Liver (tissue), 9 donors: ENCODE results near the gene FRMD4A. TPM values are rescaled to one million over a fixed set of nuclear protein-coding genes. Genes with fewer than 3 reads are reported as not detected.

ENCODE experiments used
- DNase-seq: peaks from one replicate; pipeline ENCODE4 v3.0.0-alpha.2; 2017; ENCODE audit warnings: low spot score
- H3K27ac ChIP-seq, 2 donors: one replicate each; pipeline ENCODE4 v1.7.0; 2013; ENCODE audit warnings: inconsistent platforms in 2 of 2, low read length in 2 of 2, control low read depth in 1 of 2, low read depth in 1 of 2, mild to moderate bottlenecking in 1 of 2
- H3K27me3 ChIP-seq, 4 donors: one replicate each; pipeline versions ENCODE4 v1.6.1 to v1.7.0; 2013; ENCODE audit warnings: low read length in 3 of 4, inconsistent platforms in 1 of 4, mild to moderate bottlenecking in 1 of 4, moderate library complexity in 1 of 4; ENCODE audit not compliant: control insufficient read depth in 4 of 4, insufficient read depth in 4 of 4
- H3K36me3 ChIP-seq, 4 donors: one replicate each; pipeline versions ENCODE4 v1.6.1 to v1.7.0; 2013; ENCODE audit warnings: low read length in 3 of 4, mild to moderate bottlenecking in 3 of 4, low read depth in 1 of 4, moderate library complexity in 1 of 4; ENCODE audit not compliant: control insufficient read depth in 4 of 4, insufficient read depth in 3 of 4
- H3K4me1 ChIP-seq, 4 donors: one replicate each; pipeline versions ENCODE4 v1.6.1 to v1.7.0; 2013; ENCODE audit warnings: low read length in 3 of 4, mild to moderate bottlenecking in 3 of 4, moderate library complexity in 1 of 4; ENCODE audit not compliant: control insufficient read depth in 4 of 4, insufficient read depth in 4 of 4
- H3K4me3 ChIP-seq, 3 donors: one replicate each; pipeline versions ENCODE4 v1.6.1 to v1.7.0; 2013; ENCODE audit warnings: low read length in 3 of 3, control low read depth in 1 of 3, low read depth in 1 of 3, mild to moderate bottlenecking in 1 of 3
- H3K9ac ChIP-seq, 2 donors: one replicate each; pipeline ENCODE4 v1.7.0; 2013; ENCODE audit warnings: low read length in 2 of 2, mild to moderate bottlenecking in 2 of 2, moderate library complexity in 2 of 2, control low read depth in 1 of 2, low read depth in 1 of 2
- H3K9me3 ChIP-seq, 4 donors: one replicate each; pipeline versions ENCODE4 v1.6.1 to v1.7.0; 2013; ENCODE audit warnings: low read length in 3 of 4; ENCODE audit not compliant: control insufficient read depth in 4 of 4
- CTCF ChIP-seq: fragments of 150-350 bp; IDR thresholded peaks from 2 replicates; pipeline ENCODE4 v1.5.1; 2017; ENCODE audit warnings: improper control_type of control experiment, low read depth, low read length; ENCODE audit not compliant: missing input control
- EGR1 ChIP-seq, 2 donors: IDR thresholded peaks; 2 replicates each; pipeline ENCODE4 v1.6.1; 2016 to 2018; ENCODE audit warnings: antibody characterized with exemption in 2 of 2, low read depth in 2 of 2
- FOXA1 ChIP-seq: IDR thresholded peaks from 2 replicates; pipeline ENCODE4 v1.6.1; 2016; ENCODE audit warnings: antibody characterized with exemption
- FOXA2 ChIP-seq: IDR thresholded peaks from 2 replicates; pipeline ENCODE4 v1.6.1; 2016; ENCODE audit warnings: antibody characterized with exemption
- GABPA ChIP-seq, 2 donors: IDR thresholded peaks in 1 of 2; conservative IDR thresholded peaks in 1 of 2; 2 replicates each; pipeline ENCODE4 v1.6.1; 2016; ENCODE audit warnings: antibody characterized with exemption in 2 of 2, mild to moderate bottlenecking in 1 of 2, moderate library complexity in 1 of 2
- HNF4A ChIP-seq, 2 donors: conservative IDR thresholded peaks; 2 replicates each; pipeline ENCODE4 v1.6.1; 2016; ENCODE audit warnings: antibody characterized with exemption in 2 of 2, mild to moderate bottlenecking in 2 of 2
- HNF4G ChIP-seq: IDR thresholded peaks from 2 replicates; pipeline ENCODE4 v1.6.1; 2016; ENCODE audit warnings: antibody characterized with exemption
- MAX ChIP-seq: IDR thresholded peaks from 2 replicates; pipeline ENCODE4 v1.6.1; 2016; ENCODE audit warnings: antibody characterized with exemption
- NR2F2 ChIP-seq: IDR thresholded peaks from 2 replicates; pipeline ENCODE4 v1.6.1; 2016; ENCODE audit warnings: antibody characterized with exemption
- RAD21 ChIP-seq, 2 donors: IDR thresholded peaks; 2 replicates each; pipeline ENCODE4 v1.6.1; 2016; ENCODE audit warnings: antibody characterized with exemption in 2 of 2, mild to moderate bottlenecking in 2 of 2
- REST ChIP-seq: IDR thresholded peaks from 2 replicates; pipeline ENCODE4 v1.6.1; 2016; ENCODE audit warnings: antibody characterized with exemption, mild to moderate bottlenecking
- RXRA ChIP-seq, 2 donors: IDR thresholded peaks; 2 replicates each; pipeline ENCODE4 v1.6.1; 2017 to 2018; ENCODE audit warnings: antibody characterized with exemption in 2 of 2, mild to moderate bottlenecking in 1 of 2
- SP1 ChIP-seq: IDR thresholded peaks from 2 replicates; pipeline ENCODE4 v1.6.1; 2018; ENCODE audit warnings: antibody characterized with exemption, mild to moderate bottlenecking
- TAF1 ChIP-seq: conservative IDR thresholded peaks from 2 replicates; pipeline ENCODE4 v1.6.1; 2016; ENCODE audit warnings: antibody characterized with exemption, mild to moderate bottlenecking
- YY1 ChIP-seq: IDR thresholded peaks from 2 replicates; pipeline ENCODE4 v1.6.1; 2016; ENCODE audit warnings: antibody characterized with exemption, mild to moderate bottlenecking
- ZBTB33 ChIP-seq: IDR thresholded peaks from 2 replicates; pipeline ENCODE4 v1.6.1; 2016; ENCODE audit warnings: antibody characterized with exemption
- WGBS: extraction: QIAGEN DNeasy Blood & Tissue Kit; methylation state at CpG from one replicate; pipeline ENCODE4 v1.1.7; 2013; 5-methylcytosine and 5-hydroxymethylcytosine counted together
- polyA plus RNA-seq, 2 donors: library from polyadenylated mRNA; stranded (reverse) in 1 of 2; unstranded in 1 of 2; fragments of 200-250 nt in 1 of 2; fragments of >200 nt in 1 of 2; fragmentation: Nextera tagmentation in 1 of 2; extraction: Ambion mirVana in 1 of 2; gene quantifications; one replicate each; pipeline versions ENCODE4 v1.2.1 to v1.2.3, GENCODE V29; 2013 to 2015
- total RNA-seq, 2 donors: library from RNA; depleted of rRNA; stranded (reverse); fragments of >200 nt; gene quantifications; one replicate each; pipeline ENCODE4 v1.2.3, GENCODE V29; 2014
- donor health status: healthy.
- donor health status: healthy.
- donor health status: healthy.
- donor health status: healthy.
- donor health status: healthy.

The FRMD4A gene
- total and polyA plus RNA-seq, 4 donors, result 8.2 to 34.3 (median 13.1) TPM

GRCh38 chr10:13938950-13939349, 391.8 kb downstream of the FRMD4A start:
- TF ChIP-seq HNF4G (no peak), REST (no peak), TAF1 (no peak), GABPA (IDR thresholded peaks at IDR 0.05 in 1 of 2, conservative IDR thresholded peaks at IDR 0.05 in 1 of 2) (no peak), RXRA (IDR thresholded peaks at IDR 0.05) (no peak), FOXA1 (no peak), ZBTB33 (no peak), FOXA2 (no peak), YY1 (no peak), NR2F2 (no peak), CTCF (no peak), HNF4A (conservative IDR thresholded peaks at IDR 0.05) (no peak), EGR1 (IDR thresholded peaks at IDR 0.05; ENCODE audit: low read depth in 2 of 2) (no peak), RAD21 (IDR thresholded peaks at IDR 0.05) (no peak), SP1 (no peak), MAX (no peak)
- H3K36me3 ChIP-seq, result peaks cover 0 to 2% (median 0%) of the 10 kb centered on the region in 4 donors
- no peak for DNase-seq
- no peaks in the 10 kb centered on the region for H3K4me1 ChIP-seq
- H3K27ac ChIP-seq, result no peak overlapping the region
- no peak overlapping the region for H3K4me3 ChIP-seq
- WGBS, result 55% methylated on average over 8 of the region's 8 CpGs
- peaks cover 0 to 2% (median 0%) of the 10 kb centered on the region in 4 donors for H3K27me3 ChIP-seq
- H3K9ac ChIP-seq, result no peak overlapping the region
- H3K9me3 ChIP-seq, result peaks cover 0 to 10% (median 0%) of the 10 kb centered on the region in 4 donors

GRCh38 chr10:13936826-13937225, 393.9 kb downstream of the FRMD4A start:
- no peak for DNase-seq
- no peaks in the 10 kb centered on the region for H3K4me1 ChIP-seq
- peaks cover 0 to 2% (median 0%) of the 10 kb centered on the region in 4 donors for H3K36me3 ChIP-seq
- H3K4me3 ChIP-seq, result no peak overlapping the region
- no peak overlapping the region for H3K9ac ChIP-seq
- 67% methylated on average over 2 of the region's 2 CpGs for WGBS
- peaks cover 0 to 5% (median 0%) of the 10 kb centered on the region in 4 donors for H3K27me3 ChIP-seq
- peaks cover 0 to 10% (median 0%) of the 10 kb centered on the region in 4 donors for H3K9me3 ChIP-seq
- TF ChIP-seq NR2F2 (no peak), RAD21 (IDR thresholded peaks at IDR 0.05) (no peak), GABPA (IDR thresholded peaks at IDR 0.05 in 1 of 2, conservative IDR thresholded peaks at IDR 0.05 in 1 of 2) (no peak), YY1 (no peak), HNF4G (no peak), TAF1 (no peak)
- H3K27ac ChIP-seq, result no peak overlapping the region
